OCI-LY1 (cell line): Measurements from ENCODE around the gene HAUS1.
A peak's percentile ranks its signal among the peaks of the same experiment; 100 is the strongest.

Experiments used
- H2AFZ ChIP-seq: fragments of 200-600 bp; sonication (generic), shearing (Covaris generic); 2 replicates; pipeline ENCODE4 v1.6.0; 2014; ENCODE audit warnings: antibody characterized with exemption, mild to moderate bottlenecking, low read length
- H3F3A ChIP-seq: fragments of 200-600 bp; sonication (generic), shearing (Covaris generic); 2 replicates; pipeline ENCODE4 v1.6.0; 2014; ENCODE audit warnings: mild to moderate bottlenecking, antibody characterized with exemption, low read length, moderate library complexity; ENCODE audit not compliant: insufficient read depth
- H3K27ac ChIP-seq: fragments of 200-600 bp; sonication (generic); 2 replicates; pipeline ENCODE4 v1.5.1; 2014; ENCODE audit warnings: low read length, mixed run types, mild to moderate bottlenecking, low read depth; ENCODE audit not compliant: poor library complexity, severe bottlenecking
- H3K27me3 ChIP-seq: fragments of 200-600 bp; sonication (generic); 2 replicates; pipeline ENCODE4 v1.6.0; 2014; ENCODE audit warnings: antibody characterized with exemption, mild to moderate bottlenecking, low read length, moderate library complexity; ENCODE audit not compliant: insufficient read depth
- H3K36me3 ChIP-seq: fragments of 200-600 bp; sonication (generic); 2 replicates; pipeline ENCODE4 v1.6.1; 2014; ENCODE audit warnings: mild to moderate bottlenecking, antibody characterized with exemption, low read length, moderate library complexity, mixed read lengths; ENCODE audit not compliant: insufficient read depth
- H3K4me1 ChIP-seq: fragments of 200-600 bp; sonication (generic); 2 replicates; pipeline ENCODE4 v1.5.1; 2014; ENCODE audit warnings: mild to moderate bottlenecking, low read length, moderate library complexity; ENCODE audit not compliant: insufficient read depth, severe bottlenecking
- H3K4me2 ChIP-seq: fragments of 200-600 bp; sonication (generic), shearing (Covaris generic); 2 replicates; pipeline ENCODE4 v1.6.1; 2014; ENCODE audit warnings: low read length
- H3K4me3 ChIP-seq: fragments of 200-600 bp; sonication (generic); 2 replicates; pipeline ENCODE4 v1.5.1; 2014; ENCODE audit warnings: low read length, low read depth, mild to moderate bottlenecking, mixed read lengths; ENCODE audit not compliant: poor library complexity, severe bottlenecking
- H3K79me2 ChIP-seq: fragments of 200-600 bp; shearing (Covaris generic); 2 replicates; pipeline ENCODE4 v1.6.1; 2016; ENCODE audit warnings: mixed run types, low read length, mixed read lengths; ENCODE audit not compliant: insufficient read depth
- H3K9ac ChIP-seq: fragments of 200-600 bp; sonication (generic), shearing (Covaris generic); 2 replicates; pipeline ENCODE4 v1.6.1; 2014; ENCODE audit warnings: mild to moderate bottlenecking, low read length, mixed read lengths
- H3K9me2 ChIP-seq: fragments of 200-600 bp; sonication (generic), shearing (Covaris generic); 2 replicates; pipeline ENCODE4 v1.6.1; 2014; ENCODE audit warnings: low read depth, mild to moderate bottlenecking, low read length, mixed read lengths
- H3K9me3 ChIP-seq: fragments of 200-600 bp; shearing (Covaris generic); 2 replicates; pipeline ENCODE4 v1.6.1; 2014; ENCODE audit warnings: low read length, mixed read lengths
- H4K20me1 ChIP-seq: fragments of 200-600 bp; sonication (generic), shearing (Covaris generic); 2 replicates; pipeline ENCODE4 v1.6.0; 2016; ENCODE audit warnings: mild to moderate bottlenecking, low read length; ENCODE audit not compliant: insufficient read depth
- EZH2 ChIP-seq: fragments of 200-600 bp; sonication (generic), shearing (Covaris generic); IDR thresholded peaks from 2 replicates; pipeline ENCODE4 v1.8.0; 2017; ENCODE audit warnings: borderline replicate concordance, mixed run types, mild to moderate bottlenecking, antibody characterized with exemption, low read length, moderate library complexity, mixed read lengths
- TF ChIP-seq, protein P1 (sequence below): fragments of 200-600 bp; sonication (generic), shearing (Covaris generic); IDR thresholded peaks from 2 replicates; pipeline ENCODE4 v1.5.1; 2017; ENCODE audit warnings: mild to moderate bottlenecking, antibody characterized with exemption, low read length, moderate library complexity, mixed read lengths

Gene HAUS1

DNA sequence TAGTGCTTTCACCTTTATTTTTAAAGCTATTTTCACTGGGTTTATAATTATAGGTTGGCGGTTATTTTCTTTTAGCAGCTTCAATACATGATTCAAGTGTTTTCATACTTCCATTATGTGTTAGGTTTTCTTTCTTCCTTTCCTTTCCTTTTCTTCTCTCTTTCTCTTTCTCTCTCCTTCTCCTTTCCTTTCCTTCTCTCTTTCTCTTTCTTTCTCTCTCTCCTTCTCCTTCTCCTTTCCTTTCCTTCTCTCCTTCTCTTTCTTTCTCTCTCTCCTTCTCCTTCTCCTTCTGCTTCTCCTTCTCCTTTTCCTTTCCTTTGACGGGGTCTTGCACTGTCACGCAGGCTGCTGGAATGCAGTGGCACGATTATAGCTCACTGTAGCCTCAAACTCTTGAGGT, 36.0 kb downstream of the HAUS1 start:
- no peak overlapping the region for H3K9ac ChIP-seq
- no peaks in the 10 kb centered on the region for H3K27me3 ChIP-seq
- H3K27ac ChIP-seq = no peak overlapping the region
- H3K36me3 ChIP-seq = no peaks in the 10 kb centered on the region
- no peaks in the 10 kb centered on the region for H3K4me1 ChIP-seq
- no peak overlapping the region for H3K4me2 ChIP-seq
- no peaks in the 10 kb centered on the region for H3K79me2 ChIP-seq
- H2AFZ ChIP-seq = no peak overlapping the region
- H4K20me1 ChIP-seq = no peaks in the 10 kb centered on the region
- no peaks in the 10 kb centered on the region for H3F3A ChIP-seq
- H3K4me3 ChIP-seq = no peak overlapping the region
- no peaks in the 10 kb centered on the region for H3K9me2 ChIP-seq
- TF ChIP-seq, protein P1, sequence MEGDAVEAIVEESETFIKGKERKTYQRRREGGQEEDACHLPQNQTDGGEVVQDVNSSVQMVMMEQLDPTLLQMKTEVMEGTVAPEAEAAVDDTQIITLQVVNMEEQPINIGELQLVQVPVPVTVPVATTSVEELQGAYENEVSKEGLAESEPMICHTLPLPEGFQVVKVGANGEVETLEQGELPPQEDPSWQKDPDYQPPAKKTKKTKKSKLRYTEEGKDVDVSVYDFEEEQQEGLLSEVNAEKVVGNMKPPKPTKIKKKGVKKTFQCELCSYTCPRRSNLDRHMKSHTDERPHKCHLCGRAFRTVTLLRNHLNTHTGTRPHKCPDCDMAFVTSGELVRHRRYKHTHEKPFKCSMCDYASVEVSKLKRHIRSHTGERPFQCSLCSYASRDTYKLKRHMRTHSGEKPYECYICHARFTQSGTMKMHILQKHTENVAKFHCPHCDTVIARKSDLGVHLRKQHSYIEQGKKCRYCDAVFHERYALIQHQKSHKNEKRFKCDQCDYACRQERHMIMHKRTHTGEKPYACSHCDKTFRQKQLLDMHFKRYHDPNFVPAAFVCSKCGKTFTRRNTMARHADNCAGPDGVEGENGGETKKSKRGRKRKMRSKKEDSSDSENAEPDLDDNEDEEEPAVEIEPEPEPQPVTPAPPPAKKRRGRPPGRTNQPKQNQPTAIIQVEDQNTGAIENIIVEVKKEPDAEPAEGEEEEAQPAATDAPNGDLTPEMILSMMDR = no peak
- no peak for TF ChIP-seq EZH2
- no peaks in the 10 kb centered on the region for H3K9me3 ChIP-seq

DNA sequence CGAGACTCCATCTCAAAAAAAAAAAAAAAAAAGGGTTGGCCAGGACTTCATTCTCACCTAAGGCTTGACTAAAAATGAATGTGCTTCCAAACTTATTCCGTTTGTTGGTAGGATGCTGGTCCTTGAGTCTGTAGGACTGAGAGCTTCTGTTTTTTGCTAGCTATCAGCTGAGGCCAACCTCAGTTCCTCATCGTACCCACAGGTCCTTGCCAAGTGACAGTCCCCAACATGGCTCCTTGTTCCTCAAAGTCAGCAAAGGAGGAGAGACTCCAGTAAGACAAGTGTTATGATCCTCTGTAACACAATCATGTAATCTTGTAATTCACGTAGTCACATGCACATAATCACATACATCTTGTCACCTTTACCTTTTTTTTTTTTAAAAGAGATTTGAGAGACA, 37.0 kb downstream of the HAUS1 start:
- TF ChIP-seq EZH2 = no peak
- TF ChIP-seq, protein P1 = no peak
- H3K4me2 ChIP-seq = no peak overlapping the region

DNA sequence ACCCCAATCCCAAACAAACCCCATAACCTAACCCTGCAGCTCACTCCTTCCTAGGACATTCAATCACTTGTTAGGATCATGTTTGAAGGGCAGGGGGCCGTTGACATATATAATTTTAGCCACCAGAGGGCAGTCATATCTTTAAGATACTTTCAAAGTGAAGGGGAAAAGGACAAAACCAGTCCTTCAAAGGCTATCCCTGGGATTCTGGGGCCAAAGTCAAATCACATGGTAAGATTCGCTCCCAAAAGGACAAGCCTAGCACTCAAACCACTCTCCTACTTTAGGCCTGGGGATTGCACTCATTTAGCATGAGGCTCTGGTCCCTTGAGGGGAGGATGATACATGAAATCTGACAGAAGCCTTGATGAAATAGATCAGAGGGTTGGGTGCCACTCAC, 44.6 kb downstream of the HAUS1 start:
- no peaks in the 10 kb centered on the region for H3K4me1 ChIP-seq
- H3K27me3 ChIP-seq = 0 out of 2 replicates have a peak, but pooled peaks cover 4% of the 10 kb centered on the region
- H2AFZ ChIP-seq = no peak overlapping the region
- no peaks in the 10 kb centered on the region for H4K20me1 ChIP-seq
- H3K79me2 ChIP-seq = no peaks in the 10 kb centered on the region
- no peak for TF ChIP-seq EZH2
- TF ChIP-seq, protein P1 = peak; percentile 86
- no peaks in the 10 kb centered on the region for H3K9me2 ChIP-seq
- H3F3A ChIP-seq = no peaks in the 10 kb centered on the region
- H3K9ac ChIP-seq = no peak overlapping the region
- no peak overlapping the region for H3K27ac ChIP-seq
- no peaks in the 10 kb centered on the region for H3K36me3 ChIP-seq
- H3K4me2 ChIP-seq = no peak overlapping the region
- no peak overlapping the region for H3K4me3 ChIP-seq
- no peaks in the 10 kb centered on the region for H3K9me3 ChIP-seq

More for the DNA sequence above, 37.0 kb downstream of the HAUS1 start:
- Histone ChIP-seq H4K20me1 (no peaks in the 10 kb centered on the region), H3K27ac (no peak overlapping the region), H3K27me3 (no peaks in the 10 kb centered on the region), H3K4me1 (no peaks in the 10 kb centered on the region), H3K9me3 (no peaks in the 10 kb centered on the region), H2AFZ (no peak overlapping the region), H3K9ac (no peak overlapping the region), H3K36me3 (no peaks in the 10 kb centered on the region), H3K9me2 (no peaks in the 10 kb centered on the region), H3K4me3 (no peak overlapping the region), H3K79me2 (no peaks in the 10 kb centered on the region), H3F3A (no peaks in the 10 kb centered on the region)
